Dermis microvascular lymphatic vessel endothelial cell (primary cell): ENCODE data around the gene TPCN2. TPM values are rescaled to one million over a fixed set of nuclear protein-coding genes. Genes with fewer than 3 reads are reported as not detected.

Experiments used
- DNase-seq, 2 donors: peaks; one replicate each; pipeline versions ENCODE4 v3.0.0 to v3.0.0-alpha.2; 2010; ENCODE audit warnings: low read depth in 2 of 2
- total RNA-seq: library from RNA; depleted of rRNA; stranded (reverse); fragments of >200 nt; gene quantifications from 2 replicates; pipeline ENCODE4 v1.2.1, GENCODE V29; 2014

Gene TPCN2
- total RNA-seq, 1 donor from 2014 or later = 9.1 TPM

- no peak for DNase-seq
Measured at GRCh38 chr11:69037074-69037473, 11.7 kb upstream of the TPCN2 start.

- no peak for DNase-seq
Measured at GRCh38 chr11:69037544-69037943, 11.2 kb upstream of the TPCN2 start.

DNA sequence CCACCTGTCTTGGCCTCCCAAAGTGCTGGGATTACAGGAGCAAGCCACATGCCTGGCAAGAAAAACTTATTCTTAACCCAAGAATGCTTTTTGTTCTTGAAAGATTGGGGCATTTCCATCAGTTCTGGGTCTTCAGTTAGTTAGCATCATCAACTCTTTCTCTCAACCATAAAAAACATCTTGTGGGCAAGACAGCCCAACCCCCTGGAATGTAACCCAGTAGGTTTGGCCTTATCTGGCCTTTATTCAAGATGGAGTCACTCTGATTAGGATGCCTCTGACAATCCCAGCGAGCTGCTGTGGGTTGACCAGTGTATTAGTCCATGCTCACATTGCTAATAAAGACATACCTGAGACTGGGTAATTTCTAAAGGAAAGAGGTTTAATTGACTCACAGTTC lies 9.2 kb upstream of the TPCN2 start:
- no peak for DNase-seq

GRCh38 chr11:69040051-69040450 lies 8.7 kb upstream of the TPCN2 start:
- DNase-seq = no peak

- no peak for DNase-seq
Measured at GRCh38 chr11:69040581-69041260, 8.0 kb upstream of the TPCN2 start.

GRCh38 chr11:69041516-69041915 lies 7.2 kb upstream of the TPCN2 start:
- no peak for DNase-seq

DNA sequence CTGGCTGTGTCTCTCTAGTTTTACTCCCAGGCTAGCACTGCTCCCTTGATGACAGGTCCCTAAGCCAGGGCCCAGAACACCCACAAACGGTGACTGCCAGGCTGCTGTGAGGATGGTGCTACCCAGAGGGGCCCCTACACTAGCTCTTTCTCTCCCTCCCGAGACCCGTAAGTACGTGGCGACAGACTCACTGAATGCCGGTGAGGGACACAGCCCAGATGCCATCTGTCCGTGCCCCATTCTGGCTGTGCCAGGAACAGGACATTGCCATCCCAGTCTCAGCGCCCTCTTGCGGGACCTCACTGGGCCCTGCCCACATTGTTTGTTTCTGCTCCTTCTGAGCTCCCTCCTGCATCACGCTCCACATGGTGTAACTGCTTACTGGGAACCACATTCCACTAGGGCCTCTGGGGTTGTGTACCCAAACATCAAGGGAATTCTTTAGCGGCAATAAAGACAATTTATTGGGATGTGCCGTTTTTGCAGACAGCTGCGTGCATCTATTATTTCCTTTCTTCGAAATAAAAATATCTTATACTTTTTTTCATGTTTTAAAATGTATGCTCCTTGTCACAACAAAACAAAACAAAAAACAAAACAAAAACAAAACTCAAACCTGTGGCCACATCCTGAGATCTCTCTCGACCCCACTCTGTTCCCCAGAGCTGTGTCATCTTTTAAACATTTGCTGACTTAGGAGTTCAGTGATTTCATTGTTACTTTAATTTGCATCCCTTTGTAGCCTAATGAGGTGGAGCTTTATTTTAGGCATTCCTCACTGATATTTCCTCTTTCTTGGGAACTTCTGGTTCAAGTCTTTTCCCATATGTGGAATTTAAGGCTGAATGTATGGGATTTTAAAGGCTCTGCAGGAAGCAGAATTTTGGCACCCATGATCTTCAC lies 4.4 kb upstream of the TPCN2 start:
- peak; percentile 28 to 60 for DNase-seq

GRCh38 chr11:69048031-69048693 lies 570 bp upstream of the TPCN2 start:
- DNase-seq = no peak

- no peak for DNase-seq
Measured at GRCh38 chr11:69049490-69049867, 747 bp downstream of the TPCN2 start.

DNA sequence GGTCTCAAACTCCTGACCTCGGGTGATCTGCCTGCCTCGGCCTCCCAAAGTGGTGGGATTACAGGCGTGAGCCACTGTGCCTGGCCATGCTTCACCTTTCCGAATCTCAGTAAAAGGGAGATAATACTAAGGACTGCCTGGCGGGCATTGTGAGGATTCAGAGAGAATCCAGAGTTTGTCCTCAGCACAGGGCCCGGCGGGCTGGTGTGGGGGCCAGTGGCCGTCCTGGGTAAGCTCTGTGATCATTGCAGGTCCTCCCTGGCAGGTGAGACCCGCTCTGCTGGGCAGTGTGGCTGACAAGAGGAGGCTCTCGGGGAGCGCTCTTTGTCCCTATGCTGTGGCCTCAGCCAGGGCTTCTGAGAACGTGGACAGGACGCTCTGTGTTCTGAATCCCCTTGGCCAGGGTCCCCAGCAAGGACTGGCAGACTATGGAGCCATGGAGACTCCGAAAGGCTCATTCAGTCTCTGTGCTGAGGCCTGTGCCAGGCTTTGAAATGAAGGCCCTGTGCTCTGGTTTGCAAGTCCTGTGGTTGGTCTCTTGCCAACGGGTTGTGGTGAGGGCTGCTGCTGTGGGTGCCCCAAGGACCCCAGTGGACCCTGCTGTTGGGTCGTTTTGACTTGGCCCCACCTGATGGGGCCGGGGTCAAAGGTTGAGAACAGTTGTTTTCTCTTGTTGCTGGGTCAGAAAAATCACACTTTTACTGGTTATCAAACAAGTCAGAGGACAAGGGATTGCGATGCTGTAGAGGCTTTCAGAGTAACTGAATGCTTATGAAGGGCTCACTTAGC lies 2.1 kb downstream of the TPCN2 start:
- DNase-seq = no peak

DNA sequence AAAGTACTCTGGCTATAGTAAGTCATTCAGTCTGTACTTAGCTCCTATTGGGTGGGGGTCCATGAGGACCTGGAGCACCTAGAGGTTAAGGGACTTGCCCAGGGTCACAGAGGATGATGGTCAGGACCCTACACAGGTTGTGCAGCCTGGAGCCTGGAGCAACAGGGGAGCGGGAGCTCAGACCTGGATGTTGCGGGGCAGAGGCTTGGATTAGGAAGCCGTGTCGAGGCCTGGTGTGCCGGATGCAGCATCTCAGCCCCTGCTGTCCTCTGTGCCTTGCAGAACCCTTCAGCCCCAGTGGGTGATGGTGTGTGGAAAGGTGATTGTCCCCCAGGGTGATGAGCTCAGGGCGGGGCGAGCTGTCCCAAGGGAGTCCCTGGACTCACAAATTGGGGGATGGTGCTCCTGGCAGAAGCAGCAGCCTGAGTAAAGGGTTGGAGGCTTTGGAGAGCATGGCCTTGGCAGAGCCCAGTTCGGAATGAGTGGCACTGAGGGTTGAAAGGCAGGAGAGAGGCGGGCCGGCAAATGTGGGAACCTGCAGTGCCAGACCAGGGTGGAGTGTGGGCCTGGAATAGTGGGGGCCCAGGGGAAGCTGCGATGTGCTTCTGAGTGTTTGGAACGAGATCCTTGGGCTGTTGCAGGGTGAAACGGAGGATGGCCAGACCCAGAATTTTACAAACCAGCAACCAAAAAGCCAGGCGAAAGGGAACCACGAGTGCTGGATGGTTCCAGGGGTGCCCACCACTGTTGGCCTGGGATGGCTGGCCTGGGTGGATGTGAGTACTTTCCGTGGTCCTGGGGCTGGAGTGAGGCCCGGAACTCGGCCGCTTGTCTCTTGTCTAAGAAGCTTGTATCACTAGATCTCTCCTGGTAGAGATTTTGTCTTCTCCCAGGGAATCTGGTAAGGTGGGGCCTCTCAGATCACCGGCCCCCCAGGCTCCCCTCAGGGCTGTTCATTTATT lies 2.9 kb downstream of the TPCN2 start:
- no peak for DNase-seq

- no peak for DNase-seq
Measured at GRCh38 chr11:69052343-69053168, 3.8 kb downstream of the TPCN2 start.

GRCh38 chr11:69053169-69053477 lies 4.4 kb downstream of the TPCN2 start:
- no peak for DNase-seq

DNA sequence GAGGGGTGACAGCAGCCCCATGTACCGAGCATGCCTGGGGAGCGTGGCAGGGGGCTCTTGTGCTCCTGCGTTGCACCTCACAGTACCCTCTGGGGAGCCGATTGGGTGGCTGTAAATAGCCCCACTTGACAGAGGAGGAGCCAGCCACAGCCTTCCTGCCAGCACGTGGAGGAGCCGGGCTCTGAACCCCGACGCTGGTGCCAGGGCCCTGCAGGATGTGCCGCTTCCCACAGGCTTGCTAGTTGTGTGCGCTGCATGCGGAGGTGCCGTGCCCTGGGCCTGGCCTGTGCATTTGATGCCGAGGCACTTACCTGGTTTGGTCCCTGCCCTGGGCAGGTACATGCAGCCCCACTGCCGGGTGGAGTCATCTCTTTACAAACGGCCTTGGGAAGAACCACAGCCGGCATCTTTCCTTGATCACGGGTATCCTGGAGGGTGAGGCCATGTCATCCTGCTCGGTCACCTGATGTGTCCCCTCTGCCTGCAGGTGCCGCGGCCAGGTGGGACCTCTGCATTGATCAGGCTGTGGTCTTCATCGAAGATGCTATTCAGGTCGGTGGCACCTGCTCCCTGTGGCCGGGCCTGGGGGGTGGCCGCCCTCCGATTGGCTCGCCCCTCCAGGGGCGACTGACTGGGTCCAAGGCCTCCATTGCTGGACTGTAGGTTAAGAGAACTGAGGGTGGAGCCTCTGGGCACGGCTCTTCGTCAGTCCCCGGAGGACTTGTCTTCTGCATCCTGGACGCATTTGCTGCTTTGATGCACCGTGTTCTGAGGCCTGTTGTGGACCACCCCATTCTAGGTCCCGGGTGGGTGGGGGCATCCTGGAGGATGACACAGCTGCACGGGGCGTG lies 5.0 kb downstream of the TPCN2 start:
- no peak for DNase-seq

DNA sequence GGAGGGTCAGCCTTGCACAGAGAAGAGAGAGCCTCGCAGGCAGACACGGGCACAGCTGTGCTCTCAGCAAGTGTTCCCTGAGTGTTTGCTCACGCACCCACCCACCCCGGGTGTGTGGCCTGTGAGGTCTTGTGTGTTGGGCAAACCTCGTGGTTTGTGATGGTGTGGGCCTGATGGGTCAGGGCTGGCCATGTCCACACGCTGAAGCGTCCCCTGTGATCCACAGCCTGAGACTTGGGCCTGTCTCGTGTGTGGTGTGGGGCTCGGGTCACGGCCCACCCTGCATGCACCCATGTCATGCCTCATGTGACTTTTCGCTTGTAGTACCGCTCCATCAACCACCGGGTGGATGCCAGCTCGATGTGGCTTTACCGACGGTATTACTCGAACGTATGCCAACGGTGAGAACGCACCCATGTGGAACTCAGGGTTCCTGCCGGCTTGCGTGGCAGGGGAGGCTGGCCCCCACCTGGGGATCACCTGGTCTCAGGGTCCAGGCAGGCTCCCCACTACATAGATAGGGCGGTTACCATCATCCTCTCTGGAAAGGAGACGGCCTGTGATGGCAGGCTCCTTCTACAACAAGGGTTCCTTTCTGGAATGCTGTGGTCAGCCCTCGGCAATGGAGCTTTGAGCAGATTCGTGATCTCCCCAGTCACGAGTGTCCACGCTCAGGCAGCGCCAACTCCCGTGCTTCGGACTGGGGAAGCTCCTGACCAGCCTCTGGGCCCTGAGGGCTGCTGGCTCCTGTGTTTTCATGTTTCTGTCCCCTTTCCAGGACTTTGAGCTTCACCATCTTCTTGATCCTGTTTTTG lies 5.9 kb downstream of the TPCN2 start:
- DNase-seq = no peak

- DNase-seq = no peak
Measured at GRCh38 chr11:69055212-69055586, 6.5 kb downstream of the TPCN2 start.

DNA sequence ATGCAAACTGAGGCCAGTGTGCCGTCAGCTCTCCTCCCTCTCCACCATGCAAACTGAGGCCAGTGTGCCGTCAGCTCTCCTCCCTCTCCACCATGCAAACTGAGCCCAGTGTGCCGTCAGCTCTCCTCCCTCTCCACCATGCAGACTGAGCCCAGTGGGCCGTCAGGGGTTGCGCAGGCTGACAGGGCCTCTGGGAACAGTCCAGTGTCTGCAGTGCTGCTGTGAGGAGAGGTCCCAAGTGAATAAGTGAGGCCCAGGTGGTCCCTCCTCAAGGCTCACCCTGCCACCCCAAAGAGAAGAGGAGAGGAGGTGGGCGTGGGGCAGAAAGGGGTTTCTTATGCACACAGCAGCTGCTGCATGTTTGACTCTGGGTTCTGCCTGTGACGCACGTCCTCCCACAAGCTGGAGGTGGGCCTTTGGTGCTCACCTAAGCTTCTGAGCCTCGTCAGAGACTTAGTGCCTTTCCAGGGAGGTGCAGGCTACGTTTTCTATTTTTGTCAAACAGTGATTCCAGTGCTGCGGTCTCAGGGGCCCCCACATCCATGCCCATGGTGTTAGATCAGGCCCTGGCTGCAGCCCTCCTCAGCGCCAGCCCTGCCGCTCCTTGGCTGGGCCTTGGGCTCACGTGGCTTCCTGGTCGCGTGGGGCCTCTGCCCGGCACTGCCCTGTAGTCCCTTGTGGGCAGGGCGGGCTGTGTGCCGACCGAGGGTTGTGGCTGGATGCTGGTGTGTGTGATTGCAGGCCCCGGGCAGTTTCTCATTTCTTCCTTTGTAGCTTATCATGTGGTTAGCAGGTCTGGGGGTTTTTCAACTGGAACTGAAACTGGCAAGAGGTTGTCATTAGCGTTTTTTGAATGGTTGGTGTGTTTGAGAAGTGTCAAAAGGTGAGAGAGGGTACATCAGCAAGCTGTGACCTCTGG lies 7.1 kb downstream of the TPCN2 start:
- DNase-seq = no peak
